HG02588 (cell line): ENCODE measurements around the gene OBP2A.

Experiments used
- ATAC-seq: cut with Tn5 transposase; IDR thresholded peaks from one replicate; pipeline ENCODE4 v1.9.1; 2021; ENCODE audit warnings: mild to moderate bottlenecking, moderate library complexity; ENCODE audit not compliant: unreplicated experiment

OBP2A gene

DNA sequence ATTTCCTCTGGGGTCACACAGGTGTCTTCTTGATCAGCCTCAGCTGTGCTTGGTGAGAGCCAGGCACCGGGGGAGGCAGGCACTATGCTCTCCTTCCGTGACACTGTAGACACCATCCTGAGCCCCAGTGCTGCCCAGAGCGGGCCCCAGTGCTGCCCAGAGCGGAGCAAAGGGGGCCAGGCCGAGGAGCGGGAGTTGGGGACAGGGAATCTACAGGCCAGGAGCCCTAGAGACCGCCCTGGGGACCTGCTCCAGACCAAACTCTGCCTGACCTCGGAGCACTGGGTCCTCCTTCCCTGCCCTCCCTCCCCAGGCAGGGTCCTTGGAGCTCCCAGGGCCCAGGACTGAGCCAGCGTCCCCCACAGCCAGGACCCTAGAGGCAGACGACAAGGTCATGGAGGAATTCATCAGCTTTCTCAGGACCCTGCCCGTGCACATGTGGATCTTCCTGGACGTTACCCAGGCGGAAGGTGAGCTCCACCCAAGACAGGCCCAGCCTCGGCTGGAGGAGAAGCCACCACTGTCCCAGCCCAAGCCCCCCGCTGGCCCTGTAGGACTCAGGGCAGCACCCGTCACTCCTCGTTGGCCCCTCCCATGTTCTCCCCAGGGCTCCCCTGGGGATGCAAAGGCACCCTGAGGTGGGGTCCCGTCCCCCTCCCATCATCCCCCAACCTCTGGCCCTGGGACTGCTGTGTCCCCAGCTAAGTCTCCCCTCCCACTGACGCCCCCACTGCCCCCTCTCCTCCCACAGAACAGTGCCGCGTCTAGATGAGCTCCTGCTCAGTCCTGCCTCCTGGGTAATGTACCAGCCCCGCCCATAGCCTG is 45.8 kb downstream of the OBP2A start:
- no peak for ATAC-seq

DNA sequence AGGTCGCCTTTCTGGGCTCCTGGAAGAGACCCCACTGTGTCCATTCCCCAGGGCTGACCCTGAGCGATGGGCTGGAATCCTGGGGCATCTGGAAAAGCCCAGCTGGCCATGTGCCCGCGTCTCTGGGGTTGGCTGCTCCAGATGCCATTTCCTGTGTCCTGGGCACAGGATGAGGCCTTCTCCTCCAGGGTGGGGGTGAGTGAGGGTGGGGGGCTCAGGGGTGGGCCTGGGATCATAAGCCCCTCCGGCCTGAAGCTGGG is 46.3 kb downstream of the OBP2A start:
- ATAC-seq = no peak

DNA sequence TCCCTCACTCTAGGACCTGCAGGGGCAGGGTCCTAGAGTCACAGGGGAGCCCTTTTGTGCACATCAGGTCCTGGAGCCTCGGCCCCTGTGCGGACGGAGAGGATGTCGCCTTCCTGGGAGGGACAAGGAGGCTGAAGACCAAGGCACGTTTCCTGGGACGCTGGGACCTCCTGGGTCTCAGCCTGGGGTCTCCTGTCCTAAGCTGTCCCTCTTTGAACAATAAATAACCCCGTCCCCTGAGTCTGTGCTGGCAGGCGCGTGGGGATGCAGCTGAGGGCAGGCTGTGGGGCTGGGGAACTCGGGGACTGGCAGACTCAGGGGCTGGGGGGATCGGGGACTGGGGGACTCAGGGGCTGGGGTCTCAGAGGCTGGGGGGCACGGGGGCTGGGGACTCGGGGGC is 46.7 kb downstream of the OBP2A start:
- no peak for ATAC-seq

DNA sequence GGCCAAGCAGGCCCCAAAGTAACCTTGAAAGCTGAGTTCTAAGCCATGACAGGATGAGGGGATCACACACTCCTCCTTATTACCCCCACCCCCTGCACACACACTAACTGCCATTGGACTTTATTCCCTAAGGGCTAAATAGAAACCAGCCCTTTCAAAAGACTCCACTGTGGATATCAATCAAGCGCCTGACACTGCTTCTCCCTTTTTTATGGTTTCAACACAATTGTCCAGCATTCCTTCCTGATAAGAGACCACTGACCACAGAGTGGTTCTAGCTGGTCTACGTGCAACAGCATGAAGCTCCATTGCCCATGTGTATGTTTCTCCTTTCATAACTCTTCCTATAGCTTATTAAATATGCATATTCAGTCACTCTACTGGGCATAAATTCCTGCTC is 50.3 kb downstream of the OBP2A start:
- ATAC-seq = no peak
